Upper lobe of right lung (tissue), 1 donor: ENCODE data around the gene TINAGL1. TPM values are rescaled to one million over a fixed set of nuclear protein-coding genes. Genes with fewer than 3 reads are reported as not detected.

Experiments
- ATAC-seq: fragments of 200-7000 bp; cut with Tn5 transposase; one replicate; pipeline ENCODE4 v1.9.1; 2020; ENCODE audit warnings: mild to moderate bottlenecking, moderate library complexity
- DNase-seq: peaks from one replicate; pipeline ENCODE4 v3.0.0-alpha.2; 2020
- H3K27ac ChIP-seq: fragments of 200-600 bp; one replicate; pipeline ENCODE4 v1.8.0; 2022
- H3K27me3 ChIP-seq: fragments of 200-600 bp; one replicate; pipeline ENCODE4 v1.8.0; 2022; ENCODE audit warnings: mild to moderate bottlenecking
- H3K36me3 ChIP-seq: fragments of 200-600 bp; one replicate; pipeline ENCODE4 v1.8.0; 2022
- H3K4me1 ChIP-seq: fragments of 200-600 bp; one replicate; pipeline ENCODE4 v1.8.0; 2022
- H3K4me3 ChIP-seq: fragments of 200-600 bp; one replicate; pipeline ENCODE4 v1.8.0; 2022; ENCODE audit warnings: mild to moderate bottlenecking
- H3K9me3 ChIP-seq: fragments of 200-600 bp; one replicate; pipeline ENCODE4 v1.8.0; 2022
- intact Hi-C: fragments of 100-400 bp; cut with DNase I; formaldehyde crosslinking; loops from one replicate; pipeline ENCODE4 v1.11.0; 2022
- total RNA-seq: library from RNA; stranded (reverse); fragmentation: NEBNext Ultra II Directional; extraction: Animal tissue kit (Norgen Biotek cat#: 25700); gene quantifications from one replicate; pipeline ENCODE4 v1.2.1, GENCODE V29; 2021
- TF ChIP-seq, protein P1 (sequence below): fragments of 200-600 bp; IDR thresholded peaks from one replicate; pipeline ENCODE4 v1.8.0; 2022; ENCODE audit warnings: antibody characterized with exemption
- donor health status: DM: no; HTN: yes; CAD: no; lungs with severe emphysema.

TINAGL1 gene
- total RNA-seq, 1 donor from 2014 or later = 154 TPM

DNA sequence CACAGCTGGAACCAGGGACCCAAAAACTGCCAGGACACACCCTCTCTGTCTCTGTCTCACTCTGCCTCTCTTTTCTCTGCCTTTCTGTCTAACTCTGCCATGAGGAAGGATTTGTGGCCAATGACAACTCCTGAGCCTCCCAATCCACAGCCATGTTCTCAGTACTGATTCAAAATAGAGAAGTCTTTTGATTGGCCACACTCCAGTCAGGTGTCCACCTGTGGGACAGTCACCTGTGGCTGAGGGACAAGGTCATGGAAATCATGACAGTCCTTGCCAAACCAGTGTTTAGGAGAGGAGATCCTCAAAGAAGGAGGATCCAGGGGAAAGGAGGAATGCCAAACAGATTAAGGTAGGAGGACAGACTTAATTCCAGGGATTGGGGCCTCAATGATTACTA, 15.8 kb downstream of the TINAGL1 start:
- no peaks in the 10 kb centered on the region for H3K27me3 ChIP-seq
- peaks cover 31% of the 10 kb centered on the region for H3K4me1 ChIP-seq
- no peaks in the 10 kb centered on the region for H3K9me3 ChIP-seq
- no peak overlapping the region for H3K4me3 ChIP-seq
- no peak for ATAC-seq
- no peak overlapping the region for H3K27ac ChIP-seq
- H3K36me3 ChIP-seq = no peaks in the 10 kb centered on the region
- TF ChIP-seq, protein P1, sequence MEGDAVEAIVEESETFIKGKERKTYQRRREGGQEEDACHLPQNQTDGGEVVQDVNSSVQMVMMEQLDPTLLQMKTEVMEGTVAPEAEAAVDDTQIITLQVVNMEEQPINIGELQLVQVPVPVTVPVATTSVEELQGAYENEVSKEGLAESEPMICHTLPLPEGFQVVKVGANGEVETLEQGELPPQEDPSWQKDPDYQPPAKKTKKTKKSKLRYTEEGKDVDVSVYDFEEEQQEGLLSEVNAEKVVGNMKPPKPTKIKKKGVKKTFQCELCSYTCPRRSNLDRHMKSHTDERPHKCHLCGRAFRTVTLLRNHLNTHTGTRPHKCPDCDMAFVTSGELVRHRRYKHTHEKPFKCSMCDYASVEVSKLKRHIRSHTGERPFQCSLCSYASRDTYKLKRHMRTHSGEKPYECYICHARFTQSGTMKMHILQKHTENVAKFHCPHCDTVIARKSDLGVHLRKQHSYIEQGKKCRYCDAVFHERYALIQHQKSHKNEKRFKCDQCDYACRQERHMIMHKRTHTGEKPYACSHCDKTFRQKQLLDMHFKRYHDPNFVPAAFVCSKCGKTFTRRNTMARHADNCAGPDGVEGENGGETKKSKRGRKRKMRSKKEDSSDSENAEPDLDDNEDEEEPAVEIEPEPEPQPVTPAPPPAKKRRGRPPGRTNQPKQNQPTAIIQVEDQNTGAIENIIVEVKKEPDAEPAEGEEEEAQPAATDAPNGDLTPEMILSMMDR = no peak
- no peak for DNase-seq
- intact Hi-C loops = no loop called here

DNA sequence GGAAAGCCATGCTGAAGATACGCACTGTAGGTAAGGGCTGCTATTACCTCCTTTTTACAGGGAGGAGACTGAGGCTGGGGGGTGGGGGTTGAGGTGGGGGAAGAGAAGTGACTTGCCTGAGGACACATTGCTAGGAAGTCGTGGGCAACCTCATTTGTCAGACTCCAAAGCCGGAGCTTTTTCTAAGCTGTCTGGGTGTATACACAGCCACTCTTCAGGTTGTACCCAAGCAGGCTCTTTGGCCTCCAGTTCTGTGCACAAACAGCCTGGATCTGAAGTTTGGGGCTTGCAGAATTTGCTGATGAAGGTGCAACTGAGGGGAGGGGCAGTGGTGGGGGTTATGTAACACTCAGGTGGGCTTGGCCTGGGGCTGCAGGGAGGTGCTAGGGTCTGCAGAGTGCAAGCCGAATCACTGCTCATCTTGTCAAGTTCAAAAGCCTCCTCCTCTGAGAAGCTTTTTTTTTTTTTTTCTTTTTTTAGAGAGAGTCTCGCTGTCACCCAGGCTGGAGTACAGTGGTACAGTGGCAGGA, 16.9 kb downstream of the TINAGL1 start:
- intact Hi-C loops = no loop called here
- Histone ChIP-seq H3K4me1 (peaks cover 21% of the 10 kb centered on the region), H3K4me3 (no peak overlapping the region), H3K27me3 (no peaks in the 10 kb centered on the region), H3K36me3 (no peaks in the 10 kb centered on the region), H3K27ac (no peak overlapping the region), H3K9me3 (no peaks in the 10 kb centered on the region)
- ATAC-seq (no peak), DNase-seq (peak; percentile 43)
- TF ChIP-seq, protein P1 = no peak

DNA sequence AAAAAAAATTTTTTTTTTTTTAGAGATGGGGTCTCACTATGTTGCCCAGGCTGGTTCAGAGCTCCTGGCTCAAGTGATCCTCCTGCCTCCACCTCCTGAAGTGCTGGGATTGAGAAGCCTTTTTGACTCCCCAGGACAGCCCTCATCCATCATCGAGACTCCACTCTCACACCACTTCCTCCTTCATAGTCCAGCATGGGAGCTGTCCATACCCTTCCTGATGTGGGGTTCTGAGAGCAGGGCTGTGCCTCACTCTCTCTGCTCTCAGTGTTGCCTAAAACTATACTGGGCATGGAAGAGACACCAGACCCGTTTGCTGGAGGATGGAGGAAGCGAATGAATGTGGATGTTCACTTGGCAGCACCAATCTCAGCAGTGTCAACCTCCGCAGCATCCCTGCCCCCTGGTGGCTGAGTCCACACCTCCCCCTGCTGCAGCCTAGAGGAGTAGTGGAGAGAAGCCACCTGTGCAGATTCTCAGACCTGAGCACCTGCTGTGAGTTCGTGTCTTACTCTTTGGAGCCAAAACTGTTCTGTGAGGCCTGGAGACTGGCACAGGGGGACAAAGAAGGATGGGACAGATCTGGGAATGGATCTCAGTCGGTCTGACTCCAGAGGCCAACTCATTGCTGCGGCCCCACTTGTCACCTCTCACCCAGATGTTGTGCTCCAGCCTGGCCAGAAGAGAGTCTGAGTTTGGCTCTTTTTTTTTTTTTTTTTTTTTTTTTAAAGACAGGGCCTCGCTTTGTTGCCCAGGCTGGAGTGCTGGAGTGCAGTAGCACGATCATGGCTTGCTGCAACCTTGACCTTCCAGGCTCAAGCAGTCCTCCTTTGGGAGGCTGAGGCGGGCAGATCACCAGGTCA, 17.7 kb downstream of the TINAGL1 start:
- no peaks in the 10 kb centered on the region for H3K36me3 ChIP-seq
- no peak overlapping the region for H3K27ac ChIP-seq
- TF ChIP-seq, protein P1 = peak; percentile 77
- H3K27me3 ChIP-seq = no peaks in the 10 kb centered on the region
- DNase-seq = peak; percentile 89
- peak; percentile 95 for ATAC-seq
- no peaks in the 10 kb centered on the region for H3K9me3 ChIP-seq
- no peak overlapping the region for H3K4me3 ChIP-seq
- intact Hi-C loops = no loop called here
- H3K4me1 ChIP-seq = peaks cover 13% of the 10 kb centered on the region

DNA sequence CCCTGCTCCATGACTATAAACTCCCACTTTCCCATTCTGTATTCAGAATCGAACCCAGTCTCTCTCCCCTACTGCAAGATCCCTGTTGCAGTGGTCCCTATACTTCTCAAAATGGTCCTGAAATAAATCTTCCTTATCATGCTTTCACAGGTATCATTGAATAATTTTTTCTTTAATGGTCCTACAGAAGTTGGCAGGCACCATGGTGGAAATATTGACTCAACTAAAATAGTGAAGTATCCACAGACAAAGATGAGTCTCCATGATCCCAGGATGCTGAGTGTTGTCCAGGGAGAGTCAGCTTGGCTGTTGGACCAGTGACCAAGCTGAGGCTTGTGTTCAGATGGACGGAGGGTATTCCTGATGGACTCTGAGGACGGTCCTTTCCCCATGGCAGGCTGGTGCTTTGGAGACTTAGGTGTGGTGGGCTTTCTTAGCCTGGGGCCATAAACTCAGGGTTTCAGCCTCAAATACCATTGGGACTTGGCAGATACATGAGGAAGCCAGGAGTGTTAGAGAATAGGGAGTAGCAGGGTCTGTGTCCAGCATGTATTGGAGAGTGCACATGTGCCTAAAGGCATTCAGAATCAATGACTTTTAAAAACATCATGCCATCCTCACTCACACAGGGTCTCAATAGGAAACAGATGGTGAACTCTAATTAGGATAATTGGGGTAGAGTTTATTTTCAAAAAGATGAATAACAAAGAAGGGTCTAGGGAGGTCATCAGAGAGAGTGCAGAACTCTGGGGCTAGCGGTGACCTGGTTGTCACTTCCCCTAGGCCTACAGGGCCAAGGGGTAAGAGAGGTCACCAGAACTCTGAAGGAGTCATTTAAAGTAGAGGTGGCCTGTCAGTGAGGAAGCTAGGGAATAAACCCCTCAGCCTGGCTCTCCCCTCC, 19.8 kb downstream of the TINAGL1 start:
- DNase-seq (no peak), ATAC-seq (no peak)
- peaks cover 5% of the 10 kb centered on the region for H3K4me1 ChIP-seq
- H3K27ac ChIP-seq = no peak overlapping the region
- no peaks in the 10 kb centered on the region for H3K36me3 ChIP-seq
- no peaks in the 10 kb centered on the region for H3K9me3 ChIP-seq
- no peaks in the 10 kb centered on the region for H3K27me3 ChIP-seq
- TF ChIP-seq, protein P1 = no peak
- intact Hi-C loops = no loop called here
- no peak overlapping the region for H3K4me3 ChIP-seq

DNA sequence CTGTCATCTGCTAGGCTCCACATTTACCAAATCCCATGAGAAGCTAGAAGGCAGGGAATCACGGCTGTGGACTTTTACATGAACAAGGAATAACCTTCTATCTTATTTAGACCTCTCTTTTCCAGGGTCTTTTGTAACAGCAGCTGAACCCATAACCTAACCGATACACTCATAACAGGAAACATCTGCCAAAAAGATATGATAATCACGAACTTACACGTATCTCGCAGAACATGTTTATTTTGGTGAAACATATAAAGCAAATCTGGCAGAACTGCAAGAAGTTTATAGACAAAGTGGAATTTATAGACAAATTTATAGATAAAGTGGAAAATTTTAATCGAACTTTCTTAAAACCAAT, 20.4 kb downstream of the TINAGL1 start:
- DNase-seq (no peak), ATAC-seq (no peak)
- H3K4me3 ChIP-seq = no peak overlapping the region
- no peaks in the 10 kb centered on the region for H3K36me3 ChIP-seq
- no peaks in the 10 kb centered on the region for H3K9me3 ChIP-seq
- H3K4me1 ChIP-seq = peaks cover 5% of the 10 kb centered on the region
- H3K27me3 ChIP-seq = no peaks in the 10 kb centered on the region
- no peak overlapping the region for H3K27ac ChIP-seq
- intact Hi-C loops = no loop called here
- TF ChIP-seq, protein P1 = no peak
